Measurements from ENCODE around the gene GPATCH11.

The GPATCH11 gene

GRCh38 chr2:37061013-37061711 lies 23.2 kb upstream of the GPATCH11 start:
- no peak for TF ChIP-seq SUZ12 (IDR thresholded peaks at IDR 0.05)
- no peak for TF ChIP-seq FOXA1 (IDR thresholded peaks at IDR 0.05)
- no peak for TF ChIP-seq TARDBP (IDR thresholded peaks at IDR 0.05)
- no peak for TF ChIP-seq LEF1 (IDR thresholded peaks at IDR 0.05; ENCODE audit: borderline replicate concordance)
- no peak for TF ChIP-seq ARNT (IDR thresholded peaks at IDR 0.05)
- TF ChIP-seq CTBP1 (IDR thresholded peaks at IDR 0.05; ENCODE audit: borderline replicate concordance): no peak
- ChIA-PET POLR2A (no interaction called here), CTCF (interaction anchor here (0.6 kb wide), 1 partner anchor 43 kb away, joined by 3 read pairs; no protein-coding TSS in a partner anchor)

GRCh38 chr2:37061776-37062175 lies 22.5 kb upstream of the GPATCH11 start:
- CTCF ChIA-PET: no interaction called here
- no peak for TF ChIP-seq CTBP1 (IDR thresholded peaks at IDR 0.05; ENCODE audit: borderline replicate concordance)
- no peak for TF ChIP-seq FOXK2 (IDR thresholded peaks at IDR 0.05)
- TF ChIP-seq SP1 (IDR thresholded peaks at IDR 0.05): no peak
- TF ChIP-seq L3MBTL2 (conservative IDR thresholded peaks at IDR 0.05): no peak
- no peak for TF ChIP-seq BHLHE40 (IDR thresholded peaks at IDR 0.05; ENCODE audit: borderline replicate concordance)
- no peak for TF ChIP-seq TARDBP (IDR thresholded peaks at IDR 0.05)
- TF ChIP-seq LEF1 (IDR thresholded peaks at IDR 0.05; ENCODE audit: borderline replicate concordance): no peak
- TF ChIP-seq HDGF (IDR thresholded peaks at IDR 0.05; ENCODE audit: borderline replicate concordance): no peak
- TF ChIP-seq ZNF384 (IDR thresholded peaks at IDR 0.05): no peak
- no peak for TF ChIP-seq ARNT (IDR thresholded peaks at IDR 0.05)
- no peak for TF ChIP-seq ELF4 (IDR thresholded peaks at IDR 0.05)
- TF ChIP-seq SUZ12 (IDR thresholded peaks at IDR 0.05): no peak
- no peak for DNase-seq (ENCODE audit: extremely low spot score)
- POLR2A ChIA-PET: no interaction called here

More at GRCh38 chr2:37061013-37061711, 23.2 kb upstream of the GPATCH11 start:
- no peak for DNase-seq (ENCODE audit: extremely low spot score)

GRCh38 chr2:37068686-37069085 lies 15.6 kb upstream of the GPATCH11 start:
- no peak for DNase-seq (ENCODE audit: extremely low spot score)
- no peak for TF ChIP-seq LEF1 (IDR thresholded peaks at IDR 0.05; ENCODE audit: borderline replicate concordance)
- no peak for TF ChIP-seq CTBP1 (IDR thresholded peaks at IDR 0.05; ENCODE audit: borderline replicate concordance)
- no peak for TF ChIP-seq TARDBP (IDR thresholded peaks at IDR 0.05)
- TF ChIP-seq ELF4 (IDR thresholded peaks at IDR 0.05): no peak
- TF ChIP-seq L3MBTL2 (conservative IDR thresholded peaks at IDR 0.05): no peak
- TF ChIP-seq NFRKB (IDR thresholded peaks at IDR 0.05): no peak
- no peak for TF ChIP-seq FOXA1 (IDR thresholded peaks at IDR 0.05)
- no peak for TF ChIP-seq PKNOX1 (IDR thresholded peaks at IDR 0.05)
- no peak for TF ChIP-seq SP1 (IDR thresholded peaks at IDR 0.05)
- TF ChIP-seq BHLHE40 (IDR thresholded peaks at IDR 0.05; ENCODE audit: borderline replicate concordance): no peak
- TF ChIP-seq SUZ12 (IDR thresholded peaks at IDR 0.05): no peak
- no peak for TF ChIP-seq ARNT (IDR thresholded peaks at IDR 0.05)
- no peak for TF ChIP-seq ZNF384 (IDR thresholded peaks at IDR 0.05)
- TF ChIP-seq FOXK2 (IDR thresholded peaks at IDR 0.05): no peak
- TF ChIP-seq HDGF (IDR thresholded peaks at IDR 0.05; ENCODE audit: borderline replicate concordance): no peak
- no peak for TF ChIP-seq FOXM1 (IDR thresholded peaks at IDR 0.05; ENCODE audit: borderline replicate concordance)
- CTCF ChIA-PET: no interaction called here
- POLR2A ChIA-PET: no interaction called here

- POLR2A ChIA-PET: no interaction called here
- no peak for TF ChIP-seq SP1 (IDR thresholded peaks at IDR 0.05)
- no peak for TF ChIP-seq LEF1 (IDR thresholded peaks at IDR 0.05; ENCODE audit: borderline replicate concordance)
- no peak for TF ChIP-seq NFRKB (IDR thresholded peaks at IDR 0.05)
- TF ChIP-seq L3MBTL2 (conservative IDR thresholded peaks at IDR 0.05): no peak
- TF ChIP-seq FOXK2 (IDR thresholded peaks at IDR 0.05): no peak
- no peak for TF ChIP-seq PKNOX1 (IDR thresholded peaks at IDR 0.05)
- TF ChIP-seq ARNT (IDR thresholded peaks at IDR 0.05): no peak
- TF ChIP-seq CTBP1 (IDR thresholded peaks at IDR 0.05; ENCODE audit: borderline replicate concordance): no peak
- no peak for TF ChIP-seq TARDBP (IDR thresholded peaks at IDR 0.05)
- no peak for DNase-seq (ENCODE audit: extremely low spot score)
- CTCF ChIA-PET: no interaction called here
These were observed 13.4 kb upstream of the GPATCH11 start for GRCh38 chr2:37070931-37071330.

GRCh38 chr2:37080266-37080665 lies 4.1 kb upstream of the GPATCH11 start:
- ChIA-PET CTCF (no interaction called here), POLR2A (no interaction called here)
- TF ChIP-seq ZNF384 (IDR thresholded peaks at IDR 0.05) (no peak), TARDBP (IDR thresholded peaks at IDR 0.05) (no peak), BHLHE40 (IDR thresholded peaks at IDR 0.05; ENCODE audit: borderline replicate concordance) (no peak), HDGF (IDR thresholded peaks at IDR 0.05; ENCODE audit: borderline replicate concordance) (no peak), NFRKB (IDR thresholded peaks at IDR 0.05) (no peak), PKNOX1 (IDR thresholded peaks at IDR 0.05) (no peak), SP1 (IDR thresholded peaks at IDR 0.05) (no peak), FOXM1 (IDR thresholded peaks at IDR 0.05; ENCODE audit: borderline replicate concordance) (no peak), FOXA1 (IDR thresholded peaks at IDR 0.05) (no peak), CTBP1 (IDR thresholded peaks at IDR 0.05; ENCODE audit: borderline replicate concordance) (no peak), LEF1 (IDR thresholded peaks at IDR 0.05; ENCODE audit: borderline replicate concordance) (no peak), SUZ12 (IDR thresholded peaks at IDR 0.05) (no peak), L3MBTL2 (conservative IDR thresholded peaks at IDR 0.05) (no peak), ELF4 (IDR thresholded peaks at IDR 0.05) (no peak)
- no peak for DNase-seq (ENCODE audit: extremely low spot score)

- ChIA-PET POLR2A (no interaction called here), CTCF (no interaction called here)
- no peak for DNase-seq (ENCODE audit: extremely low spot score)
- TF ChIP-seq BHLHE40 (IDR thresholded peaks at IDR 0.05; ENCODE audit: borderline replicate concordance) (no peak), TARDBP (IDR thresholded peaks at IDR 0.05) (no peak), CTBP1 (IDR thresholded peaks at IDR 0.05; ENCODE audit: borderline replicate concordance) (no peak), SUZ12 (IDR thresholded peaks at IDR 0.05) (no peak), FOXA1 (IDR thresholded peaks at IDR 0.05) (no peak), SP1 (IDR thresholded peaks at IDR 0.05) (no peak), ELF4 (IDR thresholded peaks at IDR 0.05) (no peak), FOXK2 (IDR thresholded peaks at IDR 0.05) (no peak), ZNF384 (IDR thresholded peaks at IDR 0.05) (no peak), FOXM1 (IDR thresholded peaks at IDR 0.05; ENCODE audit: borderline replicate concordance) (no peak), L3MBTL2 (conservative IDR thresholded peaks at IDR 0.05) (no peak)
These were observed 3.6 kb upstream of the GPATCH11 start for GRCh38 chr2:37080689-37081088.
